Effector memory CD4-positive, alpha-beta T cell (primary cell): ENCODE measurements around the gene LGALS3.

Experiments
- DNase-seq, 3 donors: peaks; one replicate each; pipeline ENCODE4 v3.0.0-alpha.2; 2020
- H3K27ac ChIP-seq: 2 replicates; pipeline ENCODE4 v1.7.0; 2013; ENCODE audit warnings: mild to moderate bottlenecking, low read length, moderate library complexity; ENCODE audit not compliant: insufficient read depth, poor library complexity, severe bottlenecking
- H3K27me3 ChIP-seq: replicated peaks from 2 replicates; pipeline ENCODE4 v1.7.0; 2013; ENCODE audit warnings: mild to moderate bottlenecking, low read length; ENCODE audit not compliant: insufficient read depth, control insufficient read depth, poor library complexity, severe bottlenecking
- H3K36me3 ChIP-seq: 2 replicates; pipeline ENCODE4 v1.7.0; 2013; ENCODE audit warnings: mild to moderate bottlenecking, low read length, moderate library complexity; ENCODE audit not compliant: control insufficient read depth, insufficient read depth
- H3K4me1 ChIP-seq: 2 replicates; pipeline ENCODE4 v1.7.0; 2013; ENCODE audit warnings: low read length, mild to moderate bottlenecking; ENCODE audit not compliant: control insufficient read depth, insufficient read depth, poor library complexity, severe bottlenecking
- H3K4me3 ChIP-seq: 2 replicates; pipeline ENCODE4 v1.7.0; 2013; ENCODE audit warnings: low read length, low read depth, mild to moderate bottlenecking; ENCODE audit not compliant: insufficient read depth, poor library complexity, severe bottlenecking
- H3K9me3 ChIP-seq: 2 replicates; pipeline ENCODE4 v1.7.0; 2013; ENCODE audit warnings: mild to moderate bottlenecking, low read length, moderate library complexity; ENCODE audit not compliant: control insufficient read depth

The LGALS3 gene

DNA sequence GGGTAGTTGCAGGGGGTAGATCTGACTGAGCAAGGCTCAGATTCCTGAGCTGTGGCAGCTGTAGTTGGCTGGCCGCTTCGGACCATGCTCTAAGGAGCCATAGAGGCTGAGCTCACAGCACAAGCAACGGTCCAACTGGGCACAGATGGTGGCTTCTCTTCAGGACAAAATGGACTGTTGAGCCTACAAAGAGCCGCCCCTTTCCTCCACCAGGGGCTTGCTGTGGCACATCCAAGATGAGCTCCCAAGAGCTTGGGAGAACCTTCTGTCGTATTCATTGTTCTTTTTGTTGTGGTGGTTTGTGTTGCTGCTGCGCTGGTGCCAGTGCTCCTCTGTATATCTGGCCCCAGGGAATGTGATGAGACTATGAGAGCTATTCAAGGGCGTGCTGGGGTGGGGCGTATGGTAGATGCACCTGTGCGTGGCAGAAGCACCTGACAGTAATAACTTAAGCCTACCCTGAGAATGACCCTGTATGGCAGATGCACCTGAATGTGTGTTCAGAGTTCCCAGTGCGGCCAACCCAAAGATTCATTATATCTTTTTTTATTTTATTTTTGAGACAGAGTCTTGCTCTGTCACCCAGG is 17.8 kb upstream of the LGALS3 start:
- Histone ChIP-seq H3K36me3 (no peaks in the 10 kb centered on the region), H3K4me1 (peaks cover 10% of the 10 kb centered on the region), H3K27me3 (no peaks in the 10 kb centered on the region), H3K4me3 (no peak overlapping the region), H3K9me3 (no peaks in the 10 kb centered on the region), H3K27ac (no peak overlapping the region)
- no peak for DNase-seq

DNA sequence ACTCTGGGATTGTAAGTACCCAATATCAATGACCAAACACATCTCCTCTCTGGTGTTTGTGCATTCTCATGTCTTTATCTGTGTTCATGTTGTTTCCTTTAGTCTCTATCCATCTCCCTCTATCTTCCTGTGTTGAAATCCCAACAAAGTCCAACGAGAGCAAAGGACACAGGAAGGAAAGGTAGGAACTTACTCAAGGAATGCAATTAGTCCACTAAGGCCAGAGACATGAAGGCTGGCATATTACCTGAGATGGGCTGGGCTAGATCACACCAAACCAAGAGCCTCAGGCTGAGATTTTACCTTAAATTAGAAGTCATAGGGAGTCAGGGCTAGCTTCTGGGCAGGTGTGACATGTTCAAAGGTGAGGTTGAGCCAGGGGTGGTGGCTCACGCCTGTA is 14.3 kb upstream of the LGALS3 start:
- H3K27me3 ChIP-seq, result no peaks in the 10 kb centered on the region

DNA sequence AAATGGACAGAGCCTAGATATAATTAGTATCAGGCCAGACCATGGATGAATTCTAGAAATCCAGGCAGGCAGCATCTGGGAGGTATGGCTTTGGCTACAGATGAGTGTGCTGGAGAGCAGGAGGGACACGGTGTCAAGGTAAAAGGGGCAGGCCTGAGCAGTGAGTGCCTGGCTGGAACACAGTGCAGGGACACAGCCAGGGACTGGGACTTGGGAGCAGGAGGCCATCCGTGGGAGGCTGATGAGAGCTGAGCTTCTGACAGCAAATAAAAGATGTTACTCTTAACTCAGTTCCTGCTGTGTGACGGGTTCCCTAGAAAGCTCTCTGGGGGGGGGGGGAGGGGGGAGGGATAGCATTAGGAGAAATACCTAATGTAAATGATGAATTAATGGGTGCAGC is 13.6 kb upstream of the LGALS3 start:
- Histone ChIP-seq H3K9me3 (no peaks in the 10 kb centered on the region), H3K4me3 (no peak overlapping the region), H3K36me3 (no peaks in the 10 kb centered on the region), H3K4me1 (no peaks in the 10 kb centered on the region), H3K27me3 (no peaks in the 10 kb centered on the region), H3K27ac (no peak overlapping the region)
- no peak for DNase-seq

More for the DNA sequence above, 14.3 kb upstream of the LGALS3 start:
- Histone ChIP-seq H3K4me3 (no peak overlapping the region), H3K36me3 (no peaks in the 10 kb centered on the region), H3K4me1 (no peaks in the 10 kb centered on the region), H3K9me3 (no peaks in the 10 kb centered on the region), H3K27ac (no peak overlapping the region)
- DNase-seq, result no peak

DNA sequence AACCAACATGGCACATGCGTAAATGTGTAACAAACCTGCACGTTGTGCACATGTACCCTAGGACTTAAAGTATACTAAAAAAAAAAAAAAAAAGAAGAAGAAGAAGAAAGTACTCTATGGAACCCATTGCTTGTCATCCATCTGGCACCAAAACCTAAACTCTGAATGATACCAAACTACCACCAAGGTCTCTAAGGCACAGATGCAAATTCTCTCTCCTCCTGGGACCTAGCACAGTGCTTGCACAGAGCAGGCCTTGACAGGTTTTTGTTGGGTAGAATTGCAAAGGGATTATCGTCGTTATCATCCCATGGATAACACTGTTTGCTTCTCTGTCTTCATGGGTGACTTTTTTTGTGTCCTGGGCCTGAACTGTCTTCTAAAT is 13.2 kb upstream of the LGALS3 start:
- no peaks in the 10 kb centered on the region for H3K27me3 ChIP-seq
- no peaks in the 10 kb centered on the region for H3K9me3 ChIP-seq
- H3K4me1 ChIP-seq, result no peaks in the 10 kb centered on the region
- H3K27ac ChIP-seq, result no peak overlapping the region
- no peak overlapping the region for H3K4me3 ChIP-seq
- H3K36me3 ChIP-seq, result no peaks in the 10 kb centered on the region
- DNase-seq, result no peak

DNA sequence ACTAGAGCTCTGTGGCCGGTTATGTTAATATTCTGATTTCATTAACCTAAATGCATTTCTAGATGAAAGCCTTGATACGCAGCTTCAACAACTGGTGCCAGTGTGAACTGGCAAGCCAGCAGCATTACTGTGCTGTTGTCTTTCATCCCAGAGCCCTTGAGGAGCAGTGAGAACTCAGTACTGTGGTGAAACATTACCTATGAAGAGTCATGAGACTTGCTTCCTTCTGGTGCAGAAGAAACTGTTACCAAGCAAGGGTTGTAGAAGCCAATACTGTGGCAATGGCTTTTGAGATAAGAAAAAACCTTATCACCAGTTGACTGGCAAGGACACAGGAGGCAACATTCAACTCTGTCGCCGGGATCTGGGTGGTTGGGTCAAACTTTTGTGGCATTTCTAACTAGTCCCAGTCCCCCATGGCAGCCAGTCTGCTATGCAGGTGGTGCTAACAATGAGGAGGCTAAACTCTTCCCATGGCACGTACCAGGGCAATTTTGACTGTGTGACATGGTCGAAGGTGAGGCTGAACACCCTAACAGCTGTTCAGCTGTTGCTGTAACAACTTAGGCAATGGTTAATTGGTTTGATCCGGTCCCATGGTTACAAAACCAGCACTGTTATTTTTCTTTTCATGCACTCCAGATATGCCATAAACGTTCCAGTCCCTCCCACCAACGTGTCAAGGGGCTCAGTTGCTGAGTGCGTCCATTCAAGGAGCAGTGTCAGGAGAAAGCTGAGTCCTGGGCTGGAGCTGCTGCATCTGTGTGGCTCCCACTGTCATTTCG is 12.6 kb upstream of the LGALS3 start:
- H3K27ac ChIP-seq, result no peak overlapping the region
- no peak for DNase-seq
- H3K27me3 ChIP-seq, result no peaks in the 10 kb centered on the region
- H3K36me3 ChIP-seq, result no peaks in the 10 kb centered on the region
- H3K4me1 ChIP-seq, result no peaks in the 10 kb centered on the region
- H3K4me3 ChIP-seq, result no peak overlapping the region
- no peaks in the 10 kb centered on the region for H3K9me3 ChIP-seq

DNA sequence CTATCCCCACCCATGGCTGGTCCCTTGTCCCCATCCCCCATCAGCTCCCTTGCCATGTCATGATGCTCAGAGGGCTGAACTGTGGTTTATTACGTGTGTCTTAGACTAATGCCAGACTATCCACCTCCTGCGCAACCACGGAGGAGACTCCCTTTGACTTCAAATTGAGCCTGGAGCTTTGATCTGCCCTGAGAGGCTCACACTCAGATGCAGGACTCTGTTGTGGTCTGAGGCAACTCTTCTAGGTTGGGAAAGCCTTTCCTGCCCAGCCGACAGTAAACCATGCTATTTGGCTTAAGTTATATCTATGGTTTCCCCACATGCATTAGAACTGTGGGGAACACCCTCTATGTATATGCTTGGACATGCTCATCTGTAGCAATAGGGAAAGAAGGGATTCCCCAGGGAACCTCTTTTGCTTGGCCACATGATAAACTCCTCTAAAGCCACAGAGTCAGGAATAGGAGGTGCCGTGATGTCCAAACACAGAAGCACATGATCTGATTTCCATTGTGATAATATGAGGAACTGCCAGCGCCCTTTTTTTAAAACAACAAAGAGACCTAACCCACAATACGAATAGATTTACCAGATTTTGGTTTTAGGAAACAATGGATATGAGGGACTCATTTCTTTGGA is 11.1 kb upstream of the LGALS3 start:
- no peak overlapping the region for H3K27ac ChIP-seq
- no peak overlapping the region for H3K4me3 ChIP-seq
- no peak for DNase-seq
- H3K27me3 ChIP-seq, result no peaks in the 10 kb centered on the region
- no peaks in the 10 kb centered on the region for H3K9me3 ChIP-seq
- no peaks in the 10 kb centered on the region for H3K36me3 ChIP-seq
- no peaks in the 10 kb centered on the region for H3K4me1 ChIP-seq

DNA sequence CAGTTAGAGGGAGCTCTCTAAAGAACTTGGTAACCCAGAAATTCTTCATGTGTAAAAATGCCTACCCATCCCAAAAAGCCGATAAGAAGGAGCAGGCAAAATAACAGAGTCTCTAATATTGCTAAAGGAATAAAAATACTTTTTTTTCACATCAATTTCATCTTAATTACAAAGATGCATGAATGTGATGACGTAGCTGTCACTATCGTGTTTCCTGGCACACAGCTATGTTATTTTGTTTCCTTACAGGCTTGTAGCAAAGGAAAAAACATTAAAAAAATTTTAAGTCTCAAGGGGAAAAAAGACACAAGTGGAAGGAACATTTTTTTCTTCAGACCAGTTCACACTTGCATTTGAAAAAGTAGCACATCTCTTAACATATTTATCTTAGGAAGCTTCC is 10.3 kb upstream of the LGALS3 start:
- no peak for DNase-seq
- no peaks in the 10 kb centered on the region for H3K9me3 ChIP-seq
- no peaks in the 10 kb centered on the region for H3K4me1 ChIP-seq
- no peaks in the 10 kb centered on the region for H3K36me3 ChIP-seq
- no peak overlapping the region for H3K27ac ChIP-seq
- H3K27me3 ChIP-seq, result no peaks in the 10 kb centered on the region
- no peak overlapping the region for H3K4me3 ChIP-seq

DNA sequence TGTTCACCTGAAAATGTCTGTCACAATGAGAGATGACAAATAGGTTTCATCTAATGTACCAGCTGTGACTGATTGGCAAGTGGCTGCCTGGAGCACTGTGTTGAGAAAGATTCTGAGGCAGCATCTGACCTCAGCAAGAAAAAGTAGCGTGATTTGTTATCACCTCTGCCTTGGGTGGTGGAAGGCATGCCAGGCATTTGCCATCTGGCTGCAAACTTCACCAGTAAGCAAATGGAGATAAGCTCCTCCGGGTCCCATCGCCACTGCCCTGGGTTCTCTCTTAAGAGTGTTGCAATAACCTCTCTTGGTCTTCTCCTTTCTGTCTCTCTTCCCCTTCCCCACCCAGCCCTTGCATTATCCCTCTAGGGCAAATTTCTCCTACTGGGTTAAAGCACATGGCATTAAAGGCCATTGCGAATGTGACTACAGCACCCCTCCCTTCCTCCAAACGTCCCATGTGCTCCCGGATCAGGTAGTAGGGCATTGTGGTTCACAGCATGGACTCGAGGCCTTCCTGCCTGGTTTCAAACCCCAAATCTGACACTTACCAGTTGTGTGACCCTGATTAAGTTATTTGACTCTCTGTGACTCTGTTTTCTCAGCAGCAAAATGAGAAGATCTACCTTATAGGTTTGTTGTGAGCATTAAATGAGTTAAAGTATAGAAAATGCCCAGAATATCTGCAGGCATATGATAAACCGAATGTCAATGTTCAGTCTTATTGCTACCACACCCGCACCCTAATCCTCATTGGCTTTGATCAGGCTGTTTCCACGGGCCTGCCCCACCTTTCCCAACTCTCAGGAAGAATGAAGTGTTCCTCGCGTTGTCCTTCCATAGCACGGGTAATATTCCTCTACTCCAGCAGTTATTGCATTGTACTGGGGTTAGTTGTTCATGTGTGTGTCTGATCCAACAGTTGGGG is 8.2 kb upstream of the LGALS3 start:
- H3K36me3 ChIP-seq, result no peaks in the 10 kb centered on the region
- H3K4me3 ChIP-seq, result no peak overlapping the region
- peaks cover 5% of the 10 kb centered on the region for H3K4me1 ChIP-seq
- no peaks in the 10 kb centered on the region for H3K27me3 ChIP-seq
- H3K9me3 ChIP-seq, result no peaks in the 10 kb centered on the region
- H3K27ac ChIP-seq, result no peak overlapping the region
- DNase-seq, result no peak

DNA sequence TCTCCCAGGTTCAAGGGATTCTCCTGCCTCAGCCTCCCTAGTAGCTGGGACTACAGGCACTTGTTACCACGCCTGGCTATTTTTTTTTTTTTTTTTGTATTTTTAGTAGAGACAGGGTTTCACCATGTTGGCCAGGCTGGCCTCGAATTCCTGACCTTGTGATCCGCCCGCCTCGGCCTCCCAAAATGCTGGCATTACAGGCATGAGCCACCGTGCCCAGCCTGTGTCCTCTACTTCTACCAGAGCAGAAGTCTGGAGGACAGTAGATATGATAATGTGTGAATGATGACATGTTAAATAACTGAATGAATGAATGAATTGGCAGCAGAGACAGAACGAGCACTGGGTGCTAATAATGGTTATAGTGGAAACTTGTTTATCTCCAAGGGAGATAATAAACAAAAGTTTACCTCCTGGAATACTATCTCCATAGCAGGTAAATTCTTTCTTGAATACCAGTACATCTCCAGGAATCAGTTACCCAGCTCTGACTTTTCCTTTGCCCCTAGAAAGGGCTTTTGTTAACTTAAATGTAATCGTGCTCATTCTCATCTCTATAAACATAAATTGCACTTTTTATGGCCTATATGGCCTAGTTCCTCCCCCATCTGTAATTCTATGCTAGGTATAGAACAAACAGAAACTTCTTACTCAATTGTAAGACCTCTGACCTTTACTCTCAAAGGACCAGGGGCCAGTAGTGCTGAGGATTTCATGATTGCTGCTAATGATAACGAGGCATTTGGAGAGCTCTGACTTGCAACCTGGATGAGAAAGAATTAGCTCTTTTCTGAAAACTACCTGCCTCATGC is 7.2 kb upstream of the LGALS3 start:
- no peaks in the 10 kb centered on the region for H3K27me3 ChIP-seq
- peaks cover 5% of the 10 kb centered on the region for H3K4me1 ChIP-seq
- DNase-seq, result no peak
- no peak overlapping the region for H3K27ac ChIP-seq
- no peak overlapping the region for H3K4me3 ChIP-seq
- no peaks in the 10 kb centered on the region for H3K36me3 ChIP-seq
- no peaks in the 10 kb centered on the region for H3K9me3 ChIP-seq
